H54 (cell line): ENCODE measurements around the gene PCDH9.
"Not testable (repeated sequence)": the region's sequence is repeated elsewhere in the genome, so short reads cannot be mapped to it uniquely, and the experiment has no call there.

ENCODE experiments used
- DNase-seq: peaks from one replicate; pipeline ENCODE4 v3.0.0; 2011; ENCODE audit warnings: low spot score, mixed read lengths; ENCODE audit not compliant: insufficient read length
- FAIRE-seq: peaks from 3 replicates; lab custom pipeline; 2011; peaks lifted over from hg19 to GRCh38; lab: Jason Lieb, UNC
- POLR2A ChIP-seq: IDR thresholded peaks from 2 replicates; pipeline ENCODE4 v1.6.1; 2011; ENCODE audit warnings: low read depth, mild to moderate bottlenecking, low read length

PCDH9 gene

DNA sequence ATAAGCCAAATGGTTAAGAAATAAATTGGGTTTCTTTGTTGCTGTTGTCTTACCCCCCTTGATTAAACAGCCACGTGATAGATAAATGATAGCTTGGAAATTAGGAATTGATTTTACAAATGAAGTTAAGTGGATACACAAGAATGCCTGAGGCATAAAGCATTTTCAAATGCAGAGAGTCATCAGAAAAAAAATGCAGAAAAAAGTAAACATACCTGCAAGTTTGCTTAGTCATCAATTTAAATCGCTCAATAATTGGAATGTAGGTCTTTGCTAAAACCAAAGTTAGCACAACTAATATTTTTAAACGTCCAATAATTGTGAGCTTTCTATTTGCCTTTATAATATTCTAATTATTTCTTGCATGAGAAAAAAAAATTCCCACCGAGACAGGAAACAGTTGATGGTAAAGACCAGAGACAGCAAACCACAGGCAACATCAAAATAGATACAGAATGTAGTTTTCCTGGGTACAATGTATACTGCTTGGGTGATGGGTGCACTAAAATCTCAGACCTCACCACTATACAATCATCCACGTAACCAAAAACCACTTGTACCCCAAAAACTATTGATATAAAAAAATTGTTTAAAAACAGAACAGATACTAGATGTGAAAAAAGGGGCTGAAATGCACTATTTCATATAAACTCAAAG lies 924.0 kb downstream of the PCDH9 start:
- DNase-seq: no peak
- no peak for FAIRE-seq
- no peak for TF ChIP-seq POLR2A

DNA sequence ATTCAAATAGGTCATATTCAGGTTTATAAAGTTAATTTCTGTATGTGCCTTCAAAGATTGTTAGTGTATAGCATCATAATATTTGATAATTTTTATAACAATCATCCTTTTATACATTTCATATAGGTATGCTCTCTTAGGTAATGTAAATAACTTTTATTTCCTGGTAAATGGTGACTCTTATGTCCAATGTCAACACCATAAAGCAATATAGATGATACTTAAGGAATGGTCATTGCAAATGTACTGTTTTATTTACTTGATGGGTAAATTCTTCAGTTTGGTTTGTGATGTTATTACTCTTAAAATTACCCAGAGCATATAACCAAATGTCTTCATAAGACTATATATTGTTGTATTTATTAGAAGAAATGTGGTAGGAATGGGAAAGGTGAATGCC lies 928.7 kb downstream of the PCDH9 start:
- TF ChIP-seq POLR2A: no peak
- DNase-seq (no peak), FAIRE-seq (no peak)

DNA sequence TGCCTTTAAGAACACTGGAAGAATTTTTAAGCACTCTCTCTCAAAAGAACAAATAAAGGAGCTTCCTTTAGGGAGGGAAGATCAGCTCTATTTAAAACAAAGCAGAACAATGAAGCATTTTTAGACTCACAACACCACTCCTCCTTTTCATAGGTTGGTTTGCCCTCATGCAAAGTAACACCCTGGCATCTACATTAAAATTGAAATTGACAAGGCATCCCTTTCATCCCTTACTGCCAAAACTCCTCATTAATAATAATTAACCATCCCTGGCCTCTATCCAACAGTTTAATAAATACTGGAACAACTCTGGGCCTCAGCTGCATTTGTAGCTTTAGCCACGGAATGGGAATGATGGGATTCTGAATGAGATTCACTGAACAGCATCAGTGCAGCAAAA lies 929.1 kb downstream of the PCDH9 start:
- no peak for DNase-seq
- no peak for TF ChIP-seq POLR2A
- FAIRE-seq: no peak

DNA sequence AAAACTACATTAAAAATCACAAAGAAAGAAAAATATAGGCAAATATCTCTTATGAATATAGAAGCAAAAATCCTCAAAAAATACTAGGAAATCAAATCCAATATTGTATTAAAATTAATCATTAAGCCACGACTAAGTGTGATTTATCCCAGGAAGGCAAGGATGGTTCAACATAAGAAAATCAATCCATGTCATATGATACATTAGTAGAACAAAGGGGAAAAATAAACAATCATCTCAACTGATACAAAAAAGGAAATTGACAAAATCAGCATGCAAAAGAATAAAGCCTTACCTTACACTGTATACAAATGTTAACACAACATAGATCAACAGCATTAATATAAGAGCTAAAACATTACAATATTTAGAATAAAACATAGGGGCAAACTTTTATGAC lies 933.3 kb downstream of the PCDH9 start:
- FAIRE-seq (no peak), DNase-seq (no peak)
- TF ChIP-seq POLR2A: no peak

DNA sequence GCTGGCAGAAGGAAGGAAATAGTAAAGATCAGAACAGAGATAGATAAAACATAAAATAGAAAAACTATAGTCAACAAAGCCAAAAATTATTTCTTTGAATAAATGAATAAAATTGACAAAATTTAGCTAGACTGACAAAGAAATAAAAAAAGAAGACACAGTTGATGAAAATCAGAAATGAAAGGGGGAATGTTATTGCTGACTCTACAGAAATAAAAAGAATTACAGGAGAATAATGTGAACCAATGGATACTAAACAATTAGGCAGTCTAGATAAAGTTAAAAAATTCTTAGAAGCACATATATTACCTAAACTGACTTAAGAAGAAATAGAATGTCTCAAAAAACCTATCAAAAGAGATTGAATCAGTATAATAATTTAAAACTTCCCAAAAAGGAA lies 933.8 kb downstream of the PCDH9 start:
- FAIRE-seq: no peak
- DNase-seq: no peak
- TF ChIP-seq POLR2A: no peak

DNA sequence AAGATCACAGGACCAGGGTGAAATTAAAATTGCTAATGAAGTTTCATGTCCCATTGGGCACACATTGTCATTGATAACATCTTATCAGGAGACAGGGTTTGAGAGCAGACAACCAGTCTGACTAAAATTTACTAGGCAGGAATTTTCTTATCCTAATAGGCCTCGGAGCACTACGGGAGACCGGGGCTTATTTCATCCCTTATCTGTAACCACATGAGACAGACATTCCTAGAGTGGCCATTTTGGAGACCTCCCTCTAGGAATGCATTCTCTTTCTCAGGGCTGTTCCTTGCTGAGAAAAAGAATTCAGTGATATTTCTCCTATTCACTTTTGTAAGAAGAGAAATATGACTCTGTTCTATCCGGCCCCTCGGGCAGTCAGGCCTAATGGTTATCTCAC lies 943.3 kb downstream of the PCDH9 start:
- FAIRE-seq: not testable (repeated sequence)

DNA sequence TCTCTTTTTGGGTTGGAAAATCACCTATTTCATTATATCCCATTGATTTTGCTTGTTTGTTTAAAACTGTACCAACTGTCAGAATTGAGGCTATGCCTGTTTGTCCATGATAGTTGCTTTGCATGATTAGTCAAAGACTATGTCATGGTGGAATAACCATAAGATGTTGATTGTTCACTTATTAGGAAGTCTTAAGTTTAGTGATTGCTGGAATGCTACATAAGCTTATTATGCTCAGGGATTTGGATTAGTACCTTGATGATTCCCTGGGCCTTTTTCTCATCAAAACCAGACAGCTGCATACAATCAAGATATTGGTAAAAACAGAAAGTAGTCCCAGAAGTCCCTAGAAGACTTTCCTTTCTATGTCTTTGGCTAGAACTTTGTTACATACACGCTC lies 954.7 kb downstream of the PCDH9 start:
- FAIRE-seq: no peak
- TF ChIP-seq POLR2A: no peak
- no peak for DNase-seq

More for the DNA sequence above, 943.3 kb downstream of the PCDH9 start:
- DNase-seq: not testable (repeated sequence)

DNA sequence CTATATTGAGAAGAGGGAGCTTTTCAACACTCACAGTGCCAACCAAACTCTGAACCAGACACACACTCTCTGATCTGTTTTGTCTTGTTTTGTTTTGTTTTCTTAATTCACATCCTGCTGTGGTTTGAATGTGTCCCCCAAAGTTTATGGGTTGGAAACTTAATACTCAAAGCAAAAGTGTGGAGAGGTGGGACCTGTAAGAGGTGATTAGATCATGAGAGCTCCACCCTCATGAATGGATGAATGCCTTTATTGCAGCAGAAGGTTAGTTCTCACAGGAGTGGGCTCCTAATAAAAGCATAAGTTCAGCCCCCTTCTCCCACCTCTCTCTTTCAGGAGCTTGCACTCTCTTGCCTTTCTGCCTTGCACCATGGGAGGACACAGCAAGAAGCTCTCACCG lies 957.1 kb downstream of the PCDH9 start:
- DNase-seq (no peak), FAIRE-seq (no peak)
- no peak for TF ChIP-seq POLR2A

DNA sequence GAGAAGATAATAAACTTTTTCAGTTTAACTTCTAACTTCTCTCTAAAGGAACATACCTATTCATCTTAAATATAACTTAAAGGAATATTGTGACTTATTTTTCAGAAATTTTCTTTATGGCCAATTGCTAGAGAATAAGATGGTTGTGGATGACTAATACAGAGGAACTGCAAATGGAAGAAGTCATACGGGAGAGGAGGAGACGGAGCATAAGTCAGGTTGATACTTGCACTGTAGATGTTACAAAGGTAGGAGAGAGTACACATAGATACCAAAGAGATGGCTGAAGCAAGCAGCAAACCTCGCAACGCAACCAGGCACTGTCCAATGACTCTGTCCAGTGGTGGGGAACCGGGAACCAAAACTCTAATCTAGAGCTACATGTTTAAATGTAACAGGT lies 963.4 kb downstream of the PCDH9 start:
- TF ChIP-seq POLR2A: no peak
- FAIRE-seq: no peak

DNA sequence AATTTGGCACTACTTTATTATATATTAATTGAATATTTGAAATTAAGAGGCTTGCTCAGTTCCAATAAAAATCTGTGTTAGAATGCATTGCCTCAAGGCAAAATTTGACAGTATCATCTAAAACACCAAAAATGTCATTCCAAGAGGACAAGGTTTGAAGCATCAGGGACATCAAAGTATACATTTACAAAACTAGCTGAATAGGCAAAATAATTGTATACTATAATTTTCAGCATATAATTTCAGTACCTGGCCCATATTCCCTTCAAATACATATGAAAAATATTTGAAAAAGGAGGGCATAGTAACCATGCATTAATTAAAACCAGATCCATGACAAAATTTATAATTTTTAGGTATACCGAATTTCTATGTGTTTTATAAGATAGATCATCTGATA lies 963.8 kb downstream of the PCDH9 start:
- DNase-seq (no peak), FAIRE-seq (no peak)
- TF ChIP-seq POLR2A: no peak

More for the DNA sequence above, 963.4 kb downstream of the PCDH9 start:
- DNase-seq: no peak

DNA sequence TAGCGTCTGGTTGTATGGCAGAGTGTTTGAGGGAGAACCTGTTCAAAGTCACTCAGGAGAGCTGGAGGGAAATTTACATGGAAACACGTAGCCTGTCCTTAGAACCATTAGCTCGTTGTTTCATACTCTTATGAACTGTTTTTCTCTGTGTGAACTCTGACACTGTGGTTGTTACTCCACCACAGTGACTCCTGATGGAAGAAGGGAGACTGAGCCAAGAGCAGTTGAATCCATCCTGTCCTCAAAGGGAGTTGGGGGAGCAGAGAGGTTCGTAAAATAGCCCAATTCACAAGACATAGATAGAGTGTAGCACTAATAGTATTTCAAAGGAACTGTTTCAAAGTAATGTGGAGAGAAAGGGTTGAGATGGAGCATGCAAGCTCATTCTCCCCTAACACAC lies 964.8 kb downstream of the PCDH9 start:
- no peak for TF ChIP-seq POLR2A
- no peak for FAIRE-seq
- DNase-seq: no peak

DNA sequence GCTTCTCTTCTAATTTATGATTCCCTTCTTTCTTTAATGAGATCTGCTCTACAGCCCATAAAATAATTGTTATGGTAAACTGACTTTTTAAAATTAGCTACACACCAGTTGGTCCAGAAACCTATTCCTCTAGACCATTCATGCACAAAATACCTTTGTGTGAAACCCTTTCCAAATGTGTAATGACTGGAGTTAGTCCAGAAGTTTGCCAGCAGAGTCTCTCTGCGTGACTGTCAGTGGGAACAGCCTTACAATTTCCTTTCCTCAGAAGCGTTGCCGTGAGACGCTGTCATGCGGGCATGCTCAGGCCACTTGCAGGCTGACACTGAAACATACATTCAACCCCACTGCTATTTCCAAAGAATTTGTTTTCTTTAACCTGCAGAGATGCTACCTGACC lies 965.2 kb downstream of the PCDH9 start:
- DNase-seq (no peak), FAIRE-seq (no peak)
- TF ChIP-seq POLR2A: no peak

DNA sequence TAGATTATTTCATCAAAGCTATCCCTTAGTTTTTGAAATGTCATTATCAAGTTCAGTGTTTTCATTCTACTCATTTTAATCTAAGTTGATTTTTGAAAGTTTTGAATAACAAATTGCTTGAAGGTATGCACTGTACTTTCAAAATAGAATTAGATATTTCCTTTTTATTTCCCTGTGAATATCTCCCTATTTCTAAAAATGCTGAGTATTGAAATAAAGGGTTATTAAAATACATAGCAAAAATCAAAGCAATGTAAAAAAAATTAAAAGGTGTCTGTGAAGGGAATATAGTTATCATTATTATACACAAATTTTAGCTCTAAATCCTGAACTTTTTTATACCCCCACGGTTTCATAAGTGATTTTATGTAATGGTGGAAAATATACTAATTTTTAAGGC lies 967.8 kb downstream of the PCDH9 start:
- FAIRE-seq (no peak), DNase-seq (no peak)
- no peak for TF ChIP-seq POLR2A

DNA sequence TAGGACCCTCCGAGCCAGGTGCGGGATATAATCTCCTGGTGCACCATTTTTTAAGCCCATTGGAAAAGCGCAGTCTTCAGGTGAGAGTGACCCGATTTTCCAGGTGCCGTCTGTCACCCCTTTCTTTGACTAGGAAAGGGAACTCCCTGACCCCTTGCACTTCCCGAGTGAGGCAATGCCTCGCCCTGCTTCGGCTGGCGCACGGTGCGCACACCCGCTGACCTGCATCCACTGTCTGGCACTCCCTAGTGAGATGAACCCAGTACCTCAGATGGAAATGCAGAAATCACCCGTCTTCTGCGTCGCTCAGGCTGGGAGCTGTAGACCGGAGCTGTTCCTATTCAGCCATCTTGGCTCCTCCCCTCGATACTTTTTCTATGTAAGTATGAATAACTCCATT lies 970.7 kb downstream of the PCDH9 start:
- FAIRE-seq: not testable (repeated sequence)

More for the DNA sequence above, 970.7 kb downstream of the PCDH9 start:
- not testable (repeated sequence) for DNase-seq
